ENCODE measurements around the gene SLC25A36.

The SLC25A36 gene

GRCh38 chr3:140941434-140942220 lies at the start of gene SLC25A36:
Gene SLC25A36, plus strand, starts transcription at chr3:140941836. Its CDS starts 219 bp downstream, at chr3:140942055.
- peak; percentile 99 for DNase-seq

- DNase-seq: no peak
These were observed 44.6 kb upstream of the SLC25A36 start for GRCh38 chr3:140896997-140897396.

- peak; percentile 75 to 77 for DNase-seq
These were observed 43.1 kb upstream of the SLC25A36 start for GRCh38 chr3:140898340-140899180.

GRCh38 chr3:140899363-140899762 lies 42.3 kb upstream of the SLC25A36 start:
- no peak for DNase-seq

- no peak for DNase-seq
These were observed 38.8 kb upstream of the SLC25A36 start for GRCh38 chr3:140902791-140903190.

GRCh38 chr3:140903196-140903595 lies 38.4 kb upstream of the SLC25A36 start:
- DNase-seq: no peak

- no peak for DNase-seq
These were observed 37.1 kb upstream of the SLC25A36 start for GRCh38 chr3:140904521-140904920.

GRCh38 chr3:140905559-140905958 lies 36.1 kb upstream of the SLC25A36 start:
- no peak for DNase-seq

GRCh38 chr3:140906785-140907184 lies 34.9 kb upstream of the SLC25A36 start:
- no peak for DNase-seq

GRCh38 chr3:140910860-140911259 lies 30.8 kb upstream of the SLC25A36 start:
- no peak for DNase-seq

- DNase-seq: no peak
These were observed 29.8 kb upstream of the SLC25A36 start for GRCh38 chr3:140911822-140912221.

- DNase-seq: no peak
These were observed 27.9 kb upstream of the SLC25A36 start for GRCh38 chr3:140913728-140914127.

GRCh38 chr3:140914384-140914945 lies 27.2 kb upstream of the SLC25A36 start:
- DNase-seq: no peak

- no peak for DNase-seq
These were observed 25.0 kb upstream of the SLC25A36 start for GRCh38 chr3:140916603-140917002.

GRCh38 chr3:140917772-140918171 lies 23.9 kb upstream of the SLC25A36 start:
- DNase-seq: no peak

GRCh38 chr3:140920029-140920428 lies 21.6 kb upstream of the SLC25A36 start:
- no peak for DNase-seq

GRCh38 chr3:140922634-140923033 lies 19.0 kb upstream of the SLC25A36 start:
- peak; percentile 34 to 50 for DNase-seq

GRCh38 chr3:140924097-140924873 lies 17.4 kb upstream of the SLC25A36 start:
- DNase-seq: no peak

- DNase-seq: no peak
These were observed 14.2 kb upstream of the SLC25A36 start for GRCh38 chr3:140927279-140928069.

- no peak for DNase-seq
These were observed 12.2 kb upstream of the SLC25A36 start for GRCh38 chr3:140929446-140929845.

GRCh38 chr3:140931016-140931454 lies 10.6 kb upstream of the SLC25A36 start:
- DNase-seq: no peak

GRCh38 chr3:140931801-140932200 lies 9.8 kb upstream of the SLC25A36 start:
- DNase-seq: no peak
